ENCODE data around the gene PEMT. TPM values are rescaled to one million over a fixed set of nuclear protein-coding genes. Genes with fewer than 3 reads are reported as not detected.

The PEMT gene
- total RNA-seq, 4 donors from 2014 or later, result 54.6 to 76.9 (median 63.0) TPM

DNA sequence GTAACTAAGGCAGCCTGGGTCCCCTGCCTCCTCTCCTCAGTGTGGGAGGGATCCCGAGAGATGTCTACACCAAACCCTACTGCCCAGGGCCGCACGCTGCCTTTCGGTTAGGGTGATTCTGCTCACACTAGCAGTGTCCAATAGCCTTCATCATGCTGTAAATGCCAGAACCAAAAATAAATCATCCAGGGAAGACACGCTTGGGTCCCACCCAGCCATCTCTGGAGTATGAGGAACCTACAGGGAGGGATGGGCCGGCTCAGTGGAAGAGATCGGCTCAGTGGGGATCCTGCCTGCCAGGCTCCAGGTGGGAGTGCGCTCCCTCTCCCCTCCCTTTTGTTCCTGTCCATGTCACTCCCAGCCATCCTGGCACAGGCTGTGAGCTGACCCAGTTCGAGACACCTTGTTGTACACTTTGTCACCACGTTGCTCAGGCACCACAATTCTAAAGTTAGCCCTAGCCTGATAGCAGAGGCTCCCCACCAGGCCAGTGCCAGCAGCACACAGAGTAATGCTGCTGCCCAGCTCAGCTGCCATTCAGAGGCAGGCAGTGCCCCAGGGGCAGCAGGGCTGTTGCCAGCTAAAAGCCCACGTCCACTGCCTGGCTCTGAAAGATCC lies 24.5 kb downstream of the PEMT start:
- TF ChIP-seq, protein P1, sequence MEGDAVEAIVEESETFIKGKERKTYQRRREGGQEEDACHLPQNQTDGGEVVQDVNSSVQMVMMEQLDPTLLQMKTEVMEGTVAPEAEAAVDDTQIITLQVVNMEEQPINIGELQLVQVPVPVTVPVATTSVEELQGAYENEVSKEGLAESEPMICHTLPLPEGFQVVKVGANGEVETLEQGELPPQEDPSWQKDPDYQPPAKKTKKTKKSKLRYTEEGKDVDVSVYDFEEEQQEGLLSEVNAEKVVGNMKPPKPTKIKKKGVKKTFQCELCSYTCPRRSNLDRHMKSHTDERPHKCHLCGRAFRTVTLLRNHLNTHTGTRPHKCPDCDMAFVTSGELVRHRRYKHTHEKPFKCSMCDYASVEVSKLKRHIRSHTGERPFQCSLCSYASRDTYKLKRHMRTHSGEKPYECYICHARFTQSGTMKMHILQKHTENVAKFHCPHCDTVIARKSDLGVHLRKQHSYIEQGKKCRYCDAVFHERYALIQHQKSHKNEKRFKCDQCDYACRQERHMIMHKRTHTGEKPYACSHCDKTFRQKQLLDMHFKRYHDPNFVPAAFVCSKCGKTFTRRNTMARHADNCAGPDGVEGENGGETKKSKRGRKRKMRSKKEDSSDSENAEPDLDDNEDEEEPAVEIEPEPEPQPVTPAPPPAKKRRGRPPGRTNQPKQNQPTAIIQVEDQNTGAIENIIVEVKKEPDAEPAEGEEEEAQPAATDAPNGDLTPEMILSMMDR (IDR thresholded peaks at IDR 0.05; ENCODE audit: low read depth), result no peak

- TF ChIP-seq, protein P1 (IDR thresholded peaks at IDR 0.05; ENCODE audit: low read depth), result no peak
Measured at GRCh38 chr17:17565471-17566339, 25.8 kb downstream of the PEMT start.

DNA sequence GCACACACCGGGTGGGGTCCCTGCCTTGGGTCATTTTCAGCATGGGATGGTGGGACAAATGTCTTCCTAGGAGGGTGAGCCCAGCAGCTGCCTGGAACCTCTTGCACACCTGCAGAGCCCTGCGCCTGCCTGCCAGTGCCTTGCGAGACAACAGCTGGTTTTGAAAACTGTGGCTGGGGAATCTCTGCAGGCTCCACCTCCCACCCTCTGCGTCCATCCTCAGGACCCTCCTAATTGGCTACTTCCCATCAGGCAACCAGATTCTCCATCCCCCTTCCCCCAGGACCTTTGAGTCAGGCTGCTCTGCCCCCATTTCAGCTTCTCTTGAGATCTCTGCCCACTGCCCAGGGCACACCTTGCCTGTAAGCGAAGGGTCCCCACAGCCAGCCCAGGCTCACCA lies 26.6 kb downstream of the PEMT start:
- TF ChIP-seq, protein P1 (IDR thresholded peaks at IDR 0.05; ENCODE audit: low read depth), result no peak

- TF ChIP-seq, protein P1 (IDR thresholded peaks at IDR 0.05; ENCODE audit: low read depth), result no peak
Measured at GRCh38 chr17:17564323-17564722, 27.2 kb downstream of the PEMT start.

- TF ChIP-seq, protein P1 (IDR thresholded peaks at IDR 0.05; ENCODE audit: low read depth), result no peak
Measured at GRCh38 chr17:17563530-17563929, 28.0 kb downstream of the PEMT start.

GRCh38 chr17:17562146-17562511 lies 29.4 kb downstream of the PEMT start:
- TF ChIP-seq, protein P1 (IDR thresholded peaks at IDR 0.05; ENCODE audit: low read depth), result no peak

DNA sequence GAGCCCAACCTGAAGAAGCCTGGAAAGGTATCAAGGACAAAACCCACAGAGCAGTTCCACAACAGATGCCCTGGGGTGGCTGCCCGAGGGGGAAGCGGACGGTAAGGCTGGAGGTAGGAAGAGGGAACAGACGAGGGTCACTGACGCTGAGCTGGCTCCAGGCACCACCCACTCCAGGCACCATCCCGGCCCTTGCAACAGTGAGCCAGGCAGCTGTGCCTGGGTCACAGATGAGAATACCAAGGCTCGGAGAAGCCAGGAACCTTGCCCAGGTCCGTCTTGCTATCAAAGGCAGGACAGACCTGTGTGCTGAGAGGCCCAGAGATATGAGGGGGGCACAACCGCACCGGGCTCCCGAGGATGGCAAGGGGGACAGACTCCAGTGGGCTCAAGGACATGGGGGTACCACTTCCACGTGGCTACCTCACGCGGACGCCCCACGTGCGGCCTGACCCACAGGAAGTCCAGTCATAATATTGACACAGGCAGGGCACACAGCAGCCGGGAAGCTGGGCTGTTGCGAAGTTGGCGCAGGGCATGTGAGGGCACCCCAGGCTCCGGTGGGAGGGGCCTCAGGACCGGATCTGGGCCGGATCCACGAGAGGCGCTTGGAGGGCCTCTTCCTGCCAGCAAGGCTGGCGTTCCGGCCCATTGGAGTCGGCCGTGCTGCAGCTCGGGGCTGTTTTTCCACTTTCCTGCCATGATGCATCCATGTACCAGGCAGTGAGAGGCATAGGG lies 29.9 kb downstream of the PEMT start:
- TF ChIP-seq, protein P1 (IDR thresholded peaks at IDR 0.05; ENCODE audit: low read depth), result no peak
